Ascending aorta (tissue), 2 donors: ENCODE results near the gene LYPD6B. TPM values are rescaled to one million over a fixed set of nuclear protein-coding genes. Genes with fewer than 3 reads are reported as not detected.

ENCODE experiments used
- DNase-seq, 2 donors: peaks; one replicate each; pipeline ENCODE4 v3.0.0-alpha.2; 2019; ENCODE audit warnings: low spot score in 2 of 2
- H3K27ac ChIP-seq, 2 donors: fragments of 200-600 bp; sonication (generic); one replicate each; pipeline ENCODE4 v1.5.1; 2016 to 2017; ENCODE audit warnings: mild to moderate bottlenecking in 1 of 2
- H3K27me3 ChIP-seq: fragments of 200-600 bp; sonication (generic); one replicate; pipeline ENCODE4 v1.5.1; 2017
- H3K36me3 ChIP-seq, 2 donors: fragments of 200-600 bp; sonication (generic); one replicate each; pipeline ENCODE4 v1.5.1; 2016
- H3K4me1 ChIP-seq, 2 donors: fragments of 200-600 bp; sonication (generic); one replicate each; pipeline ENCODE4 v1.5.1; 2016 to 2017; ENCODE audit warnings: mild to moderate bottlenecking in 1 of 2
- H3K4me3 ChIP-seq, 2 donors: fragments of 200-600 bp; sonication (generic); one replicate each; pipeline ENCODE4 v1.5.1; 2016 to 2017; ENCODE audit warnings: mild to moderate bottlenecking in 1 of 2
- H3K9me3 ChIP-seq, 2 donors: fragments of 200-600 bp; sonication (generic); one replicate each; pipeline ENCODE4 v1.5.1; 2016
- intact Hi-C: fragments of 100-400 bp; cut with DNase I; formaldehyde crosslinking; loops from one replicate; pipeline ENCODE4 v1.15.1; 2023
- total RNA-seq: library from RNA; depleted of rRNA; stranded (reverse); fragments of >200 nt; gene quantifications from one replicate; pipeline ENCODE4 v1.1.0, GENCODE V29; 2016
- TF ChIP-seq, protein P1 (sequence below), 3 experiments: fragments of 200-600 bp in 2 of 3; fragments of 450-650 bp in 1 of 3; sonication (generic) in 2 of 3; IDR thresholded peaks; one replicate each; pipeline ENCODE4 v1.5.1; 2016 to 2019; ENCODE audit warnings: antibody characterized with exemption in 3 of 3, mild to moderate bottlenecking in 1 of 3, moderate library complexity in 1 of 3

Gene LYPD6B
- total RNA-seq, 1 donor from 2014 or later = not detected

DNA sequence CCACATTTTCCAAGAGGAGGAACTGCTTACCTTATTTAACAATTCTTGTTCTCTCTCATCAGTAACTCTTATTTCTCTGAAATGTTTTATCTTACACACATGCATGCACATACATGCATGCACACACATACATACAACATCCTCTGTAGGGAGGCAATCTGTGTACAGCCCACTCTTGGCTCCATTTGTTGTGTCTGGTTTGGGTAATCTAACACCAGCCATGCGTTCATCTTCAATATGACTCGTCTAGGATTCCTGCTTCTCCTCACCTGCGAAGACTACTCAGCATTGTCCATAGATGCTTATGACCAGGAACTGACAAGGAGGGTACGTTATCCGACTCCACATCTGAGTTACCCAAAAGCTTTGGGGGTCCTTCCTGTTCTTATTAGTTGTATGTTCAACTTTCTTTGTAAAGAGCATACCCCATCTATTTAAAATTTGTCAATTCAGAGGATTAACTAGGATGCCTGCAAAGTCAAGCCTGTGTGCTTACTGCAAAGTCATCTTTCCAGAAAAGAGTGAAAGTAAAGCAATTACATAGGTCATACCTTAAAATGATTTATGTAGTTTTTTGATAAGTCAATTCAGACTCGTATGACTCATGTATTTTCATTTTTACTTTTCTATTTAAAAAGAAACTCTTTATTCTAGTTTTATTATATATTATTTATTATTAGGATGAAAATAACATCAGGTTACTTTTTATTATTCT is 18.2 kb downstream of the LYPD6B start:
- Histone ChIP-seq H3K4me1 (no peaks in the 10 kb centered on the region), H3K9me3 (no peaks in the 10 kb centered on the region), H3K27ac (no peak overlapping the region), H3K27me3 (no peaks in the 10 kb centered on the region), H3K36me3 (no peaks in the 10 kb centered on the region), H3K4me3 (no peak overlapping the region)
- intact Hi-C loops = no loop called here
- DNase-seq = no peak
- TF ChIP-seq, protein P1, sequence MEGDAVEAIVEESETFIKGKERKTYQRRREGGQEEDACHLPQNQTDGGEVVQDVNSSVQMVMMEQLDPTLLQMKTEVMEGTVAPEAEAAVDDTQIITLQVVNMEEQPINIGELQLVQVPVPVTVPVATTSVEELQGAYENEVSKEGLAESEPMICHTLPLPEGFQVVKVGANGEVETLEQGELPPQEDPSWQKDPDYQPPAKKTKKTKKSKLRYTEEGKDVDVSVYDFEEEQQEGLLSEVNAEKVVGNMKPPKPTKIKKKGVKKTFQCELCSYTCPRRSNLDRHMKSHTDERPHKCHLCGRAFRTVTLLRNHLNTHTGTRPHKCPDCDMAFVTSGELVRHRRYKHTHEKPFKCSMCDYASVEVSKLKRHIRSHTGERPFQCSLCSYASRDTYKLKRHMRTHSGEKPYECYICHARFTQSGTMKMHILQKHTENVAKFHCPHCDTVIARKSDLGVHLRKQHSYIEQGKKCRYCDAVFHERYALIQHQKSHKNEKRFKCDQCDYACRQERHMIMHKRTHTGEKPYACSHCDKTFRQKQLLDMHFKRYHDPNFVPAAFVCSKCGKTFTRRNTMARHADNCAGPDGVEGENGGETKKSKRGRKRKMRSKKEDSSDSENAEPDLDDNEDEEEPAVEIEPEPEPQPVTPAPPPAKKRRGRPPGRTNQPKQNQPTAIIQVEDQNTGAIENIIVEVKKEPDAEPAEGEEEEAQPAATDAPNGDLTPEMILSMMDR (IDR thresholded peaks at IDR 0.05) = no peak

- TF ChIP-seq, protein P1 (IDR thresholded peaks at IDR 0.05) = no peak
- no peak overlapping the region for H3K4me3 ChIP-seq
- no peak for DNase-seq
- no peak overlapping the region for H3K27ac ChIP-seq
- intact Hi-C loops = no loop called here
- no peaks in the 10 kb centered on the region for H3K27me3 ChIP-seq
- no peaks in the 10 kb centered on the region for H3K36me3 ChIP-seq
- no peaks in the 10 kb centered on the region for H3K4me1 ChIP-seq
- no peaks in the 10 kb centered on the region for H3K9me3 ChIP-seq
These were observed 18.9 kb downstream of the LYPD6B start for GRCh38 chr2:149057401-149057800.

GRCh38 chr2:149058936-149059335 is 20.4 kb downstream of the LYPD6B start:
- TF ChIP-seq, protein P1 (IDR thresholded peaks at IDR 0.05) = no peak
- Histone ChIP-seq H3K36me3 (no peaks in the 10 kb centered on the region), H3K27me3 (no peaks in the 10 kb centered on the region), H3K4me1 (no peaks in the 10 kb centered on the region), H3K27ac (no peak overlapping the region), H3K9me3 (no peaks in the 10 kb centered on the region), H3K4me3 (no peak overlapping the region)
- no peak for DNase-seq
- intact Hi-C loops = no loop called here

- no peak for DNase-seq
- Histone ChIP-seq H3K4me3 (no peak overlapping the region), H3K9me3 (no peaks in the 10 kb centered on the region), H3K36me3 (no peaks in the 10 kb centered on the region), H3K27ac (no peak overlapping the region), H3K27me3 (no peaks in the 10 kb centered on the region), H3K4me1 (no peaks in the 10 kb centered on the region)
- intact Hi-C loops = no loop called here
- TF ChIP-seq, protein P1 (IDR thresholded peaks at IDR 0.05) = no peak
These were observed 21.3 kb downstream of the LYPD6B start for GRCh38 chr2:149059822-149060221.

DNA sequence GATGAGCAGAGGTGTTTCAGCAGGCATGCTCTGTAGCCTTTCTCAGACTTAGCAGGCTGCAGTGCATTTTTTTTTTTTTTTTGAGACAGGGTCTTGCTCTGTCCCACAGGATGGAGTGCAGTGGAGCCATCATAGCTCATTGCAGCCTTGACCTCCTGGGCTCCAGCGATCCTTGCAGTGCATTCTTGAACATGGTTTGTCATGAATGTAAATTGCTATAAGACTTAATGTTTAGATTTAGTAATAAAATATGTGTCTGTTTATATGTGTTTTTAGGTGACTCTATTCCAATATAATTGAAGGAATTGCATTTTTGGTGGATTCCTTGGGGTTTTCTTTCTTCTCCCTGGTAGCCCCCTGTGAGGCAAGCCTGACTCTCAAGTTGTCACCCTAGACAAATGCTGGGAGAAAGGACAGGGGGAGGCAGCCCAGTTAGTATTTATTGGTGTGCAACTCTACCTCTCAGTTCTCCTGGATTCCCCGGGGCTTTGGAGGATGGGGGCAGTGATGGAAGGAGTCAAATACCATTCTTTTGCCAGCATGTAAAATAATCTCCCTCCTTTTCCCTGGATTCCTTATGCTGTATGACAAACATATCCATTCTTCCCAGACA is 22.7 kb downstream of the LYPD6B start:
- Histone ChIP-seq H3K27ac (no peak overlapping the region), H3K9me3 (no peaks in the 10 kb centered on the region), H3K36me3 (no peaks in the 10 kb centered on the region), H3K4me1 (no peaks in the 10 kb centered on the region), H3K27me3 (no peaks in the 10 kb centered on the region), H3K4me3 (no peak overlapping the region)
- DNase-seq = no peak
- TF ChIP-seq, protein P1 (IDR thresholded peaks at IDR 0.05) = no peak
- intact Hi-C loops = no loop called here
